GM18907 (cell line): ENCODE results near the gene NDOR1.

ENCODE experiments used
- ATAC-seq: cut with Tn5 transposase; IDR thresholded peaks from one replicate; pipeline ENCODE4 v1.9.1; 2021; ENCODE audit warnings: mild to moderate bottlenecking, moderate library complexity; ENCODE audit not compliant: unreplicated experiment

NDOR1 gene

DNA sequence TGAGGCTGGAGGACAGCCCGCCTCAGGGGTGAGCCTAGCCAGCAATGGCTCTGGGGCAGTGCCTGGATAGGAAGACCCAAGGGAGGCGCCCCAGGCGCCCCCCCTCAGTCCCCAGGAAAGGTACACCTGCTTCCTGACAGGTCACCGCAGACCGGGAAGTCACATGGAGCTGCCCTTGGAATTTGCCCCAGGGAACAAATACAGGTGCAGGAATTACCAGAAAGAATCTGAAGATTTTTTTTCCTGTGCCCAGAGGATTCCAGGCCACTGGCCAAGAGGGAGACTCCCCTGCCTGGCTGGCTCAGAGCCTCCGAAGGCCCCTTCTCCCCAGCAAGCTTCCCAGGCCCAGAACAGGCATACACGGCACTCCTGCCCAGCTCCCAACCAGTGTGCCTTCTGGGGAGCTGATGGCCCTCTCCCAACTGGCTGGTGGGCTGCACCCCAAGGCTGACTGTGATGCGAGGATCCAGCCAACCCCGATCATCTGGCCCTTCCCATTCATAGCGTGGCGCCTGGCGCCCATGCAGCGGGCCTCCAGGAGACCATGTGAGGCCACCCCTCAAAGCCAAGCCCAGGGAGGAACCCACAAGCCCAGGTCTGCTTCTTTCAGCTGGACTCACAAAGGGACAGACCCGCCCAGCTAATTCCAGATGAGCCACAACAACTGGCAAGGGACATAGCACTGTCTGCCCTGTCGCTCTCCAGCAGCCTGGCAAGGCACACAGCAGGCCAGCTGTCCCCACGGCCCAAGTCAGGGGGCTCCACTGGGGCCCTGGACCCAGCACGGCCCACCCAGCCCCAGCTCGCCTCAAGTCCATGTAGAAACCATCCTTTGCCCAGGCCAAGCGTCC is 7.2 kb upstream of the NDOR1 start:
- ATAC-seq, result no peak

DNA sequence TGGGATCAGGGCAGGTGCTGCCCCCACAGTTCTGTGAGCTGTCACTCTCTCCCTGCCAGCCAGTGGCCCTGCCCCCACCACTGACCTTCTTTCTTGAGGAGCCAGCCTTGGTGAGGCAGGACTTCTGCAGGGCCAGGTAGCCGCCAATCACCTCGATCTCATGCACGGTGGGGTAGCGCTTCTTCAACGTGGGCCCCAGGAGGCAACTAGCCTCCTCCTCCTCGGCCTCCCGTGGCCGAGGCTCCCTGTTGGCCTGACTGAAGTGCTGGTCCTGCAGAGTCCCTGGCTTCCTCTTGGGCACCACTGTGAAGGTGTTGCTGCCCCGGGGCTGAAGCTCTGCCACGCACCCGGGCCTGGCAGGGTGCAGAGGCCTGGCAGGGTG is 6.6 kb upstream of the NDOR1 start:
- no peak for ATAC-seq

DNA sequence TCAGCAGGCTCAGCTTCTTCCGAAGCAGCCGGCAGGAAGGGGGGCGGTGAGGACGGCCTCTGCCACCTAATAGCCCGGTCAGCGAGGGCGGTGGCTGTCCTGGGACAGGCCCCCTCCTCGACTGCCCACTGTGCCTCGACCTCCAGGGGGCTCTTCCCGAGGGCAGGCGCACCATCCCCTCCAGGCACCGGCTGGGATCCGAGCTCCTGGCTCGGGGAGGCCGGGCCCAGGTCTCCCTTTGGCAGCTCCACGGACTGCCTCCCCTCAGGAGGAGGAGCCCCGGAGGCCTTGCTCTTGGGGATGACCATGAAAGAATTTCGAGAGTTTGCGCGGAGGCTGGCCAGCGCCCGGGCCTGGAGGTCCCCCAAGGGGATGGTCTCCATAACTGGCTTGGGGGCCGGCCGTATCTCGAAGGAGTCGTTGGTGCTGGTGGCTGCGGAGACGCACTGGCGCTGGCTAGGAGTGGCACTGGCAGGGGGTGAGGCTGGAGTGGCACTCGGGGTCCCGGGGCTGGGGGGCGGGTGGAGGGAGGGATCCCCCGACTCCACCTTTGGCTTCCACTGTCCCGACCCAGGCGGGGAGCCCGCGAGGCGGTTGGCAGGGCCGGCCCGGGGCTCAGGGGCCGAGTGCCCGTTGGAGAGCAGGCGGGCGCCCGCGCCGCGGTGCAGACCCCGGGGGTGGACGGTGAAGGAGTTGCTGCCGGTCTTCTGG is 5.9 kb upstream of the NDOR1 start:
- no peak for ATAC-seq

DNA sequence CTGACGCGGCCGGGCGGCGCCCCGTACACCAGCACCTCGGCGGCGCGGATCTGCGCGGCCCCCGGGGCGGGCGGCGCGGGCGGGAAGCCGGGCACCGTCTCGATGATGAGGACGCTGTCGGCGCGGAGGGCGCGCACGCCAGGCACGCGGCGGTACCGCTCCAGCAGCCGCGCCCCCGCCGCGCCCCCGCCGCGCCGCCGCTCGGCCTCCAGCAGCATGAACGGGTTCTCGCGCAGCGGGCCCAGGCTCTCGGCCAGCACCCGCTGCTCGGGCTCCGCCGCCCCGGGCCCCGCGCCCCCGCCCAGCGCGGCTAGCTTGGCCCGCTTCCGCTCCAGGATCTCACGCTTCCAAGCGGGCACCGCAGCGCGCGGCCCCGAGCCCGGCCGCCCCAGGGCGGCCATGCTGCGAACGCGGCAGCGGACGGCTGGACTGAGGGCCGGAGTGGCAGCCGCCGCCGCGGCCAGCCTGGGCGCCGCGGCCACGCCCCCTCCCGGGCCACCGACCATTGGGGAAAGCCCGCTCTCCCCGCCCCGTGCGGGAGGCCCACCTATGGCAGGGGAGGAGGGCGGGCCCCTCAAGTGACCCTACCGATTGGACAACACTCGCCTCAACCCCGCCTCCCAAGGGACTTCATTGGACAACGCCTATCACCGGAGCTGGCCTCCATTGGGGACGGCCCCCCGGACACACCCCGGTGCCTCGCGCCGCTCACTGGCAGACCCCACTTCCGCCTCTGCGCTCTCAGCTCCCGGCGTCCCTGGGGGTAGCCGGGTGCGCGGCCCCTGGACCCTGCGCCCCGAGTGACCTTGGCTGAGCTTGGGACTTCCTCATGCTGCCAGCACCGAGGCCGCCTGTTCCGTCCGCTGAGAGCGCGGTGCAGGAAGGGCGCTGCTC is 4.9 kb upstream of the NDOR1 start, which contains the start of gene TPRN:
Gene TPRN, minus strand, starts transcription at position 431 of the 894 bp plus-strand sequence. Its CDS starts 30 bp downstream, at position 401.
- ATAC-seq, result peak; percentile 84

DNA sequence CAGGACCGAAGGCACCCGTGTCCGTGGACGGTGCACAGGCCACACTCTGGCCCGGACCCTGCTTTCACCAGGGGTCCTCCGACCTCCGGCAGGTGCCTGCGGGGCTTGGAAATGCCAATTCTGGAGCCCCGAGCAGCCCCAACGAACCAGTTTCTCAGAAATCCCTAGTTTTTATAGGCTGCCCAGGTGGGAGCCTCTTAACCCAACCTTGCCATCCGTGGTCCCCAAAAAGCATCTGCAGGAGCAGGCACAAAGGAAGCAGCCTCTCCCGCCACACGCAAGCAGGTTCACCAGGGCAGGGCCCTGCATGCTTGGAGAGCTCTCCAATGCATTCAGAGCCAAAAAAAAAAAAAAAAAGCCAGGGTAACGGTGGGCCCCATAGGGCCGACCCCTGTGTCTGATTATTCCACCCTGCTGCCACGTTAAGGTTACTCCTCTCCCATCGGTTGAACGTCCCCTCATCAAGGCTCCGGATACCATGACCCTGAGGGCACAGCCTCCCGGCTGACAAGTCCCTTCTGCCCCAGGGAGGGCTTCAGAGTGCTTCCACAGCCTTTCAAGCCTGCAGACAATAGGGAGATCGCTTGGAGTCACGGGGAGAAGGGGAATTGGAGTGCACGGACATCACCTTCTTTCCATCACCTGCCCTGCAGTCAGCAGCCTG is 4.2 kb upstream of the NDOR1 start:
- ATAC-seq, result no peak

DNA sequence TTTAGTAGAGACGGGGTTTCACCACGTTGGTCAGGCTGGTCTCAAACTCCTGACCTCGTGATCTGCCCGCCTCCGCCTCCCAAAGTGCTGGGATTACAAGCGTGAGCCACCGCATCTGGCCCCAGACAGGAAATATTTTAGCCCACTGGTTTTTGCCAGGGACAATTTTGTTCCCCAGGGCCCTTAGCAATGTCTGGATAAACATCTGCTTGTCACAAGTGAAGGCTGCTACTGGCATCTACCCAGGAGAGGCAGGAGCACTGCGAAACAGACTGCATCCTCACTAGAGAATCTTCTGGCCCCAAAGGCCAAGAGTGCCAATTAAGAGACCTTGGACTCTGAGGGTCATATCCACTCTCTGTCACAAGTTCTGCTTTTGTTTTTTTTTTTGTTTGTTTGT is 2.5 kb upstream of the NDOR1 start:
- no peak for ATAC-seq

DNA sequence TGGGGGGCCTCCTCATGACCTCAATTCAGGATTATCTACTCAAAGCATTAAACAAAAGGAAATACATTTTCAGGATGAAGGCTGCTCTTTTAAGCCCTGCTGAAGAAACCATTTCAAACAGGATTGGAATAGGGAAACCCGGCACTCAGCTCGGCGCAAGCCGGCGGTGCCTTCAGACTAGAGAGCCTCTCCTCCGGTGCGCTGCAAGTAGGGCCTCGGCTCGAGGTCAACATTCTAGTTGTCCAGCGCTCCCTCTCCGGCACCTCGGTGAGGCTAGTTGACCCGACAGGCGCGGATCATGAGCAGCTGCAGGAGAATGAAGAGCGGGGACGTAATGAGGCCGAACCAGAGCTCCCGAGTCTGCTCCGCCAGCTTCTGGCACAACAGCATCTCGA is 772 bp upstream of the NDOR1 start:
- no peak for ATAC-seq

DNA sequence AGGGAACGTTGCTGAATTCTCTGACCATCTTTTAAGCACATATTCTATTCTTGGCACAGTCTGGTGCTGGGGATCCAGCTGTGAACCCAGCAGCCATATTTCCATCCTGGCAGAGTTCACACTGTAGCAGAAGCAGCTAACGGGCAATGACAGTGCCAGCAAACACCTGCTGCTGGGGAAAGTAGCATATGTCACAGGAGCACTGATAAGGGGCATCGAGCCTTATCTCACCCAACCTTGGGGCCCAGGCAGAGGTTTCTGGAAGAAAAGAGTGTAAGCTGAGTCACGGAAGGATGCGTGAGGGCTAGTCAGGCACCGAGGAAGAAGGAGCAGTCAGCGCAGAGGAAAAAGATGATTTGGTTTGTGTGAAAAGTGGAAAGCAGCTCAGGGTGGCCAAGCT is 1.1 kb downstream of the NDOR1 start:
- ATAC-seq, result no peak

DNA sequence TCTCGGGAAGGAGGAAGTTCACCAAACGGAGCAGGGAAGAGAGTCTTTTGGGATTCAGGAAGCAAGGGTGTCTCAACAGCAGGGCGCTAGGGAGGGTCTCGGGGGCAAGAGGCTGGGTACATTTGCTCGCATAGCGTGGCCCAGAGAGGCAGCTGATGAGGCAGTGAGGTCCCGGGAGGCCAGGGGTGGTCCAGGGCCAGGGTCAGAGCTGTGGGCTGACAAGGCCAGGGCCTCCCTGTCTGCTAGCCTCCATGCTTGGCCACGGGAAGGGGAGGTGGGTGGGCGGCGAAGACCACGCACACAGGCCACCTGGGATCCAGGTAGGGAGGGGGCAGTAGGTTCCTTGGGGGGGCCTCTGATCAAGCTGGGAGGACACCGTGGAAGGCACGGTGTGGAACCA is 6.0 kb downstream of the NDOR1 start:
- no peak for ATAC-seq

DNA sequence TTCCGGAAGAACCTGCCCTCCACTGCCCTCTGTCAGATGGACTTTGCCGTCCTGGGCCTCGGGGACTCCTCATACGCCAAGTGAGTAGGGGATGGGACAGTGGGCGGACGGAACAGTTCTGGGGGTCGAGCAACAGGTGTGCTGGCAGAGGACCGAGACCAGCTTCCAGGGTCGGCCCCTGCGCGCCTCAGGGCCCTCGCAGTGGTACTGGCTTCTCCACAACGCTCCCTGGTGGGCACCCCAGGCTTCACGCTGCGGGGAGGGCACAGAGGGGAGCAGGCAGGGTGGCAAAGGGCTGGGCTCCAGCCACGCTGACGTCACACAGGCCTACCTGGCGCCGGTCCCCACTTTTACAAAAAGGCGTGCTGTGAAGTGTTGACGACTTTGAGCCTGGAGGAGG is 7.0 kb downstream of the NDOR1 start:
- ATAC-seq, result no peak

DNA sequence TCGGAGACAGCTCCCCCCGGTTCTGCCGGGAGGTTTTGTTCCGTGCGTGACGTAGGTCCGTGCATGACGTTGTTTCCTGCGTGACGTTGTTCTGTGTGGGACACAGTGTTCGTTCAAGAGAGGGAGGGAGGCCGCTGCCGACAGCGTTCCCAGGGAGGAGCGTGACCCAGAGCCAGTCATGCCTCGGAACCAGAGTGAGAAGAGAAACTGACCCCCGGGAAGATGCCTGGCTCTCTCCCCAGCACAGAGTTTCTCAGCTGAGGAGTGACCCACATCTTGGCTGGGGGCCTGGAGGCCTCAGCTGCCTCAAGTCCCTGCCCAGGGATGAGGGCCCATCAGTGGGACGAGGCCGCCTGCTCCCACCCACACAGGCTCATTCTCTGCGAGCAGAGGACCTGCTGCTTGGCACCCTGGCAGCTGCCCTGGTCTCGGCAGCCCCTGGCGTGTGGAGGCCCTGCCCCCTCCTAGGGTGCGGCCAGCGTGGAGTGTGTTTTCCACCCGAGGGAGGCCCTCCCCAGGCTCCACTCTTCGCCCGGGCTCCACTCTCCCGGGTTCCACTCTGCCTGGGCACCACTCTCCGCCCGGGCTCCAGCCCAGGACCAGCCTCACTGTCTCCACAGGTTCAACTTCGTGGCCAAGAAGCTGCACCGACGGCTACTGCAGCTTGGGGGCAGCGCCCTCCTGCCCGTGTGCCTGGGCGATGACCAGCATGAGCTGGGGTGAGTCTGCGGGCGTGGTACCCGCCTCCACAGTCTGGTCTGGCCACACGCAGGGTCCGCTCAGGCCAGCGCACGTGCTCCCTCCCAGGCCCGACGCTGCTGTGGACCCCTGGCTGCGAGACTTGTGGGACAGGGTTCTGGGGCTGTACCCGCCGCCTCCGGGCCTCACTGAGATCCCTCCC is 7.9 kb downstream of the NDOR1 start:
- ATAC-seq, result no peak

DNA sequence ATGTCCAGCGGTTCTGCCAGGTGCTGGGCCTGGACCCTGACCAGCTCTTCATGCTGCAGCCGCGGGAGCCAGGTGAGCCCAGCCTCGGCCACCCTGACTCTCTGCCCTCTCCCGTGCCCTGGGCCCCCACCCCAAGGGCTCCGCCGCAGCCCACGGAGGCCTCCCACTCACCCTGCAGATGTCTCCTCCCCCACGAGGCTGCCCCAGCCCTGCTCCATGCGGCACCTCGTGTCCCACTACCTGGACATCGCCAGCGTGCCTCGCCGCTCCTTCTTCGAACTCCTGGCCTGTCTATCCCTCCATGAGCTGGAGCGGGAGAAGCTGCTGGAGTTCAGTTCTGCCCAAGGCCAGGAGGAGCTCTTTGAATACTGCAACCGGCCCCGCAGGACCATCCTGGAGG is 9.1 kb downstream of the NDOR1 start:
- ATAC-seq, result no peak

DNA sequence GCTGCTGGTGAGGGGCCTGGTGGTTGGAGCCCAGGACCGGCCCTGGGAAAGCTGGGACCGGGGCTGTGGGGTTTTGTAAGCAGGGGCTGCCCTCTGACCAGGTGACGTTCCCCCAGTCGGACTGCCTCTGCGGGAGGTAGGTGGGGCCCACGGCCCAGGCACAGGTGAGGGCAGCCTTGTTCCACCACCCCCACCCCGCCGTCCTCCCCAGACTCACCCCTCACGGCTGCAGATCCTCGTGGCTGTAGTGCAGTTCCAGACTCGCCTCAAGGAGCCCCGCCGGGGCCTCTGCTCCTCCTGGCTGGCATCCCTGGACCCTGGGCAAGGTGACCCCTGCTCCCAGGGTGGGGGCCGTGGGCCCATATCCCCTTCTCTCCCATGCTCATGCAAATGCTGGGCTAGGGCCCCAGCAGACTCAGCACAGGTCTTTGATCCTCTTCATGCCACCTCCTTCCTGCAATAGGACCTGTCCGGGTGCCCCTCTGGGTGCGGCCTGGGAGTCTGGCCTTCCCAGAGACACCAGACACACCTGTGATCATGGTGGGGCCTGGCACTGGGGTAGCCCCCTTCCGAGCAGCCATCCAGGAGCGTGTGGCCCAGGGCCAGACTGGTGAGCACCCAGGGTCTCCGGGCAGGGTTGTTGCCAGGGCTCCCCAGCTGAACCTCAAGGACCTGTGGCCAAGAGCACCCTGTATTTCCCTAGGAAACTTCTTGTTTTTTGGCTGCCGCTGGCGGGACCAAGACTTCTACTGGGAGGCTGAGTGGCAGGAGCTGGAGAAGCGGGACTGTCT is 9.9 kb downstream of the NDOR1 start:
- no peak for ATAC-seq

DNA sequence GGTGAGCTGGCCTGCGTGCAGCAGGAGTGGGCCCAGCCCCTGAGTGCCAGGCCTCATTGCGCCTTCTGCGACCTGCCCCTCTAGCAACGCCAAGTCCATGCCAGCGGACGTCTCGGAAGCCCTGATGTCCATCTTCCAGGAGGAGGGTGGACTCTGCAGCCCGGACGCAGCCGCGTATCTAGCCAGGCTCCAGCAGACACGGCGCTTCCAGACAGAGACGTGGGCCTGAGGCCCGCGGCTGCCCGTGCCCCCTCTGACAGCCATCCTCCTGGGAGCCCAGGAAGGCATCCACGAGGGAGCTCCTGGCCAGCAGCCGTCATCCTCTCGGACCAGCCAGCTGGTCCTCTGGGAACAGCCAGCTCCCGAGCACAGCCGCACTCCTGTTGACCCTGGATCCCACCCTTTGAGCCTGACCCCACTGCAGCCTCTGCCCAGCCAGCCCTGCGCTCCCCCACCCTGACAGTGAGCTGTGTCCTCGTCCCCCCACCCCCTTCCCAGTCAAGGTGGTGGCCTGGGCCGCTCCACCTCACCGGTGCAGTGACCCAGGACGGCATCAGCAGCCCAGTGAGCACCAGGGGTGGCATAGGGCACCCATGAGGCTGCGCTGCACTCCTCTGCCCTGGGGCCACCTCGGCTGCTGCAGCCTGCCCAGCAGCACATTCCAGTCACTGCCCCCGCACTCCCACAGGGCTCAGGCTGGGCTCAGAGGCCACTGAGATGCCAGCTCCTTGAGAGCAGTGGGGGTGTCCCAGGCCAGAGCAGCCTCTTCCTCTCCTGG is 10.9 kb downstream of the NDOR1 start:
- no peak for ATAC-seq

DNA sequence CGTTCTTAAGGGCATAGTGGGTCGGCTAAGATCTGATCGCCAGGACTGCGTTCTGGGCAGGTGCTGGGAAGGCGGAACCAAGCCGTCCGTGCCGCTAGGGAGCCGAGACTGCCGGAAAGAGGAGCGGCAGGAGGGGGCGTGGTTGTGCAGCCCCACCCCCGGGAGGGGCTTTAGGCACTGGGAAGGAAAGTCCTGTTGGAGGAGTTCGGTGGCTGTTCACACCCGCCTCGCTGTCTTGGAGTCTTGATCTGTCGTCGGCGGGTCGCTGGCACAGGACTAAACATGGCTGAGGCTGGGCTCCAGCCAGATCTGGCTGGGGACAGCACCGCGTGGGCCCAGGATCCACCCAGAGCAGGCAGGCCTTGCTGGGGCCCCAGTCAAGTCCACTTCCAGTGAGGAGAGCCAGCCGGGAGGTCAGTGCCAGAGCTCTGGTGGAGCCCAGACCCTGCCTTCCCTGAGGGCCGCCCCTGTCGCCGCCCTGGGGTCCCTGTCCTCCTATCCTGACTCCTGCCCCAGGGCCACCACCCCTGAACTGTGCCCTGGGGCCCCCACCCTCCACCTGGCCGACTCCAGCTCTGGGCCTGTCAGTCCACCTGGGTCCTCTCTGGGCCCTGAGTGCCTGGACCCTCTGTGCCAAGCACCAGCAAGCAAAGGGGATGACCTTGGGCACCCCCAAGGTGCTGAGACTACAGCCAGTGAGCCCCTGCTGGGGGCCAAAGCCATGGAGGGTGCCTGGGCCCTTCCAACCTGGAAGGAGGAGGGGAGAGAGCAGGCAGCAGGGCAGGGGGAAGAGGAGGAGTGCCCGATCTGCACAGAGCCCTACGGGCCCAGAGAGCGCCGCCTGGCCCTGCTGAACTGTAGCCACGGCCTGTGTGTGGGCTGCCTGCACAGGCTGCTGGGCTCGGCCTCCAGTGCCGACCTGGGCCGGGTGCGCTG is 12.0 kb downstream of the NDOR1 start:
- no peak for ATAC-seq

DNA sequence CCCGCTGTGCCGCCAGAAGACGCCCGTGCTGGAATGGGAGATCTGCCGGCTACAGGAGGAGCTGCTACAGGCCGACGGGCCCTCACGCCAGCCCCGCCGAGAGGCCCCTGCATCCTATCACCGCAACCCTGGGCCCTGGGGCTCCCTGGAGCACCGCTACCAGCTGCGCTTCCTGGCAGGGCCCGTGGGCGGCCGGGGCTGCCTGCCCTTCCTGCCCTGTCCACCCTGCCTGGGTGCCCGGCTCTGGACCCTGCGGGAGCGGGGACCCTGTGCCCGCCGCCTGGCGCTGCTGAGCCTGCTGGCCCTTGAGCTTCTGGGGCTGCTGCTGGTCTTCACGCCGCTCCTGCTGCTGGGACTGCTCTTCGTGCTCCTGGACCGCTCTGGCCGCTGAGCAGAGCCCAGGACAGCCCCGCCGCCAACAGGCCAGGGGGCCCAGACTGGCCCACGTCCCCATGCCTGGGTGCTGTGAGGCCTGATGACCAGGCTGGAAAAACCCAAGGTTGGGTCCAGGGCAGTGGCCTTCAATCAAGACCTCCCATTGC is 12.8 kb downstream of the NDOR1 start:
- no peak for ATAC-seq

DNA sequence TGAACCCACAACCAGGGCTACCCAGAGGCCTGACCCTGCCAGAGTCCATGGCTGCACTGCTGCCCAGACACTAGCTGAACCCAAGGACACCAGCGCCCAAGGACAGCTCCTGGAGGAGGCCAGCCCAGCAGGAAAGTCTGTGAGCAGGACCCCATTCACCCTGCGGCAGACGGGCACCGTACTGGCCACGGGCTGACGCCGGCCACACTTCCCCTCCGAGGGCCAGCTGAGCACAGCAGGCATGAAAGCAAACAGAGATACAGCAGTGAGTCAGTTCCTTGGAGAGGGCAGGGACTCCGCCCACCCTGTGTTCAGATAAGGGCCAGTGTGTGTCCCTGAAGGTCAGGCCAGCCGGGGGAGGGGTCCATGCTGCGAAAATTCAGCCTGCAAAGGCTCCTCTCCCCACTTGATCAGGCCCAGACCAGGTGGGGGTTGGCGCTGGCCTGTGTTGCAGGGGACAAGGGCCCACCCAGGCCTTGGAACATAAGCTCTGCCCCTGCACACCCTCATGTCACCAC is 13.3 kb downstream of the NDOR1 start:
- no peak for ATAC-seq
